Mammary epithelial cell (primary cell): ENCODE data around the gene LRRC37A2.
"Not testable (repeated sequence)": the region's sequence is repeated elsewhere in the genome, so short reads cannot be mapped to it uniquely, and the experiment has no call there.

ENCODE experiments used
- CTCF ChIP-seq, 2 donors: IDR thresholded peaks in 1 of 2; conservative IDR thresholded peaks in 1 of 2; 2 replicates each; pipeline ENCODE4 v1.5.1; 2011 to 2012; ENCODE audit warnings: inconsistent platforms in 2 of 2, low read length in 2 of 2, mild to moderate bottlenecking in 2 of 2, control low read depth in 1 of 2, low read depth in 1 of 2; ENCODE audit not compliant: insufficient read depth in 1 of 2; ENCODE audit errors: extremely low read depth in 1 of 2
- EZH2 ChIP-seq: IDR thresholded peaks from 2 replicates; pipeline ENCODE4 v1.6.1; 2012; ENCODE audit warnings: low read length, inconsistent platforms, borderline replicate concordance

- not testable (repeated sequence) for TF ChIP-seq CTCF (conservative IDR thresholded peaks at IDR 0.05 in 1 of 2, IDR thresholded peaks at IDR 0.05 in 1 of 2; ENCODE audit: extremely low read depth in 1 of 2, insufficient read depth in 1 of 2, low read depth in 1 of 2, low read length in 2 of 2); EZH2
These were observed 73.2 kb downstream of the LRRC37A2 start for GRCh38 chr17:46585444-46585843.
